ENCODE measurements around the gene RAD52.
"Not testable (repeated sequence)": the region's sequence is repeated elsewhere in the genome, so short reads cannot be mapped to it uniquely, and the experiment has no call there.

The RAD52 gene

GRCh38 chr12:946631-947030 lies 2.9 kb downstream of the RAD52 start:
- Mint-ChIP-seq H3K9me3 (no peaks in the 10 kb centered on the region), H3K4me3 (peak overlapping the region; percentile 52), H3K4me1 (ENCODE audit: low read depth) (peaks cover 39% of the 10 kb centered on the region), H3K36me3 (ENCODE audit: low read depth) (peaks cover 16% of the 10 kb centered on the region), H3K27me3 (ENCODE audit: low read depth) (peaks cover 4% of the 10 kb centered on the region), H3K27ac (peak overlapping the region; percentile 57)

GRCh38 chr12:946212-946611 lies 3.3 kb downstream of the RAD52 start:
- peak overlapping the region; percentile 9 for H3K27ac Mint-ChIP-seq
- peaks cover 16% of the 10 kb centered on the region for H3K36me3 Mint-ChIP-seq (ENCODE audit: low read depth)
- H3K4me3 Mint-ChIP-seq: peak overlapping the region; percentile 52
- peaks cover under 1% of the 10 kb centered on the region for H3K27me3 Mint-ChIP-seq (ENCODE audit: low read depth)
- peaks cover 35% of the 10 kb centered on the region for H3K4me1 Mint-ChIP-seq (ENCODE audit: low read depth)
- no peaks in the 10 kb centered on the region for H3K9me3 Mint-ChIP-seq

- H3K36me3 Mint-ChIP-seq (ENCODE audit: low read depth): peaks cover 21% of the 10 kb centered on the region
- H3K27ac Mint-ChIP-seq: peak overlapping the region; percentile 63
- H3K9me3 Mint-ChIP-seq: no peaks in the 10 kb centered on the region
- H3K4me1 Mint-ChIP-seq (ENCODE audit: low read depth): peaks cover 34% of the 10 kb centered on the region
- peak overlapping the region; percentile 9 for H3K4me3 Mint-ChIP-seq
- H3K27me3 Mint-ChIP-seq (ENCODE audit: low read depth): no peaks in the 10 kb centered on the region
Observed at GRCh38 chr12:944211-944610, 5.3 kb downstream of the RAD52 start.

- H3K36me3 Mint-ChIP-seq (ENCODE audit: low read depth): peaks cover 23% of the 10 kb centered on the region
- H3K4me1 Mint-ChIP-seq (ENCODE audit: low read depth): peaks cover 27% of the 10 kb centered on the region
- no peaks in the 10 kb centered on the region for H3K27me3 Mint-ChIP-seq (ENCODE audit: low read depth)
- H3K27ac Mint-ChIP-seq: no peak overlapping the region
- H3K4me3 Mint-ChIP-seq: no peak overlapping the region
- no peaks in the 10 kb centered on the region for H3K9me3 Mint-ChIP-seq
Observed at GRCh38 chr12:943051-943450, 6.4 kb downstream of the RAD52 start.

GRCh38 chr12:938810-939209 lies 10.7 kb downstream of the RAD52 start:
- H3K36me3 Mint-ChIP-seq (ENCODE audit: low read depth): peaks cover 12% of the 10 kb centered on the region
- no peaks in the 10 kb centered on the region for H3K27me3 Mint-ChIP-seq (ENCODE audit: low read depth)
- peaks cover 4% of the 10 kb centered on the region for H3K4me1 Mint-ChIP-seq (ENCODE audit: low read depth)
- no peak overlapping the region for H3K4me3 Mint-ChIP-seq
- no peaks in the 10 kb centered on the region for H3K9me3 Mint-ChIP-seq
- no peak overlapping the region for H3K27ac Mint-ChIP-seq

DNA sequence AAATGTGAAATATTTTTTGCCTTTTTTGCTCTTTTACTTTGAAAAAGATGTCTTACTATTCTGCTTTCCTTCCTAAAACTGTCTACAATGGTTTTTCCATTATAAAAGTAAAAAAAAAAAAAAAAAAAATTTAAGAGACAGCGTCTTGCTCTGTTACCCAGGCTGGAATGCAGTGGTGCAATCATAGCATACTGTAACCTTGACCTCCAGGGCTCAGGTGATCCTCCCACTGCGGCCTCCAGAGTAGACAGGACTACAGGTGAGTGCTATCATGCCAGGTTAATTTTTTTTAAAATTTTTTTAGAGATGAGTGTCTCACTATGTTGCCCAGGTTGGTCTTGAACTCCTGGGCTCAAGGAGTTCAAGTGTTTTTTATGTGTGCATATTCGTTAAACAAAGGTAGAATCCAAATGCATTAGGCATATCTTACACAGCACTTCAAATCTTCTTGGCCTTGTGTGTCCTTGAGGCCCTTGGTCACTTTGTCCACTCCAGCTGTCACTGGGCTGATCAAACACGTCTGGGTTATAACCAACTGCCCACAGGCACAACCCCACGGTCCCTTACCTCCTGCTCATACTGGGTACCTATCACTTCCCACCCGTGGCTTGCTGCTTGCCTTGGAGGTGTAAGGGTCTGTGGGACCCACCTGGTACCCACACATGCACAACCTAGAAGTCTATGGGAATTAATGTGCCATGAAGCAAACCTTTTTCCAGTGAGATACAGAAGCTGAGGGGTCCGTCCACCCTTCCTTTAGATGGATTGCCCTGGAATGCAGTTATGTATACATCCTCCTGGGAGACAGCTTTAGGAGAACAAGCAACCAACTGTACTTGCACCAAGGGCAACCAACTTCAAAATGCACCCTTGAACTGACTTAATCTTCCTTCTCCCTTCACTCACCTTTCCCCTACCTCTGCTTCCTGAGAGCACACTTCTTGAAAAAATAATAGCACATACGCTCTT lies 12.8 kb downstream of the RAD52 start:
- Mint-ChIP-seq H3K27ac (no peak overlapping the region), H3K9me3 (no peaks in the 10 kb centered on the region), H3K36me3 (ENCODE audit: low read depth) (peaks cover 10% of the 10 kb centered on the region), H3K4me3 (no peak overlapping the region), H3K27me3 (ENCODE audit: low read depth) (no peaks in the 10 kb centered on the region), H3K4me1 (ENCODE audit: low read depth) (peaks cover 4% of the 10 kb centered on the region)

DNA sequence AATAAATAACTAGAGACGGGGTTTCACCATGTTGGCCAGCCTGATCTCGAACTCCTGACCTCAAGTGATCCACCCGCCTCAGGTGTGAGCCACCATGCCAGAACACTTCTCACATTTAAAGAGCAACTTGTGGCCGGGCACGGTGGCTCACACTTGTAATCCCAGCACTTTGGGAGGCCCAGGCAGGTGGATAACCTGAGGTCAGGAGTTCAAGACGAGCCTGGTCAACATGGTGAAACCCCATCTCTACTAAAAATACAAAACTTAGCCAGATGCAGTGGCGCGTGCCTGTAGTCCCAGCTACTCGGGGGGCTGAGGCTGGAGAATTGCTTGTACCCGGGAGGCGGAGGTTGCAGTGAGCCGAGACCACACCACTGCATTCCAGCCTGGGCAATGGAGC lies 13.6 kb downstream of the RAD52 start:
- H3K4me1 Mint-ChIP-seq (ENCODE audit: low read depth); H3K27ac Mint-ChIP-seq; H3K4me3 Mint-ChIP-seq; H3K9me3 Mint-ChIP-seq; H3K27me3 Mint-ChIP-seq (ENCODE audit: low read depth): not testable (repeated sequence)
- H3K36me3 Mint-ChIP-seq (ENCODE audit: low read depth): peaks cover 14% of the 10 kb centered on the region

GRCh38 chr12:931591-931990 lies 17.9 kb downstream of the RAD52 start:
- Mint-ChIP-seq H3K9me3 (no peaks in the 10 kb centered on the region), H3K27me3 (ENCODE audit: low read depth) (no peaks in the 10 kb centered on the region), H3K4me3 (no peak overlapping the region), H3K27ac (no peak overlapping the region), H3K36me3 (ENCODE audit: low read depth) (peaks cover 12% of the 10 kb centered on the region), H3K4me1 (ENCODE audit: low read depth) (peaks cover 1% of the 10 kb centered on the region)

GRCh38 chr12:931060-931459 lies 18.4 kb downstream of the RAD52 start:
- H3K36me3 Mint-ChIP-seq (ENCODE audit: low read depth): peaks cover 14% of the 10 kb centered on the region
- peaks cover 1% of the 10 kb centered on the region for H3K4me1 Mint-ChIP-seq (ENCODE audit: low read depth)
- no peak overlapping the region for H3K4me3 Mint-ChIP-seq
- no peak overlapping the region for H3K27ac Mint-ChIP-seq
- no peaks in the 10 kb centered on the region for H3K27me3 Mint-ChIP-seq (ENCODE audit: low read depth)
- no peaks in the 10 kb centered on the region for H3K9me3 Mint-ChIP-seq

GRCh38 chr12:926641-927040 lies 22.9 kb downstream of the RAD52 start:
- H3K4me1 Mint-ChIP-seq (ENCODE audit: low read depth): no peaks in the 10 kb centered on the region
- H3K27me3 Mint-ChIP-seq (ENCODE audit: low read depth): no peaks in the 10 kb centered on the region
- H3K9me3 Mint-ChIP-seq: no peaks in the 10 kb centered on the region
- no peak overlapping the region for H3K4me3 Mint-ChIP-seq
- H3K36me3 Mint-ChIP-seq (ENCODE audit: low read depth): peaks cover 20% of the 10 kb centered on the region
- no peak overlapping the region for H3K27ac Mint-ChIP-seq

GRCh38 chr12:922285-922684 lies 27.2 kb downstream of the RAD52 start:
- no peaks in the 10 kb centered on the region for H3K9me3 Mint-ChIP-seq
- H3K27me3 Mint-ChIP-seq (ENCODE audit: low read depth): no peaks in the 10 kb centered on the region
- H3K27ac Mint-ChIP-seq: no peak overlapping the region
- no peaks in the 10 kb centered on the region for H3K4me1 Mint-ChIP-seq (ENCODE audit: low read depth)
- H3K4me3 Mint-ChIP-seq: no peak overlapping the region
- H3K36me3 Mint-ChIP-seq (ENCODE audit: low read depth): peaks cover 29% of the 10 kb centered on the region

- peaks cover 35% of the 10 kb centered on the region for H3K36me3 Mint-ChIP-seq (ENCODE audit: low read depth)
Observed at GRCh38 chr12:920676-921075, 28.8 kb downstream of the RAD52 start.

DNA sequence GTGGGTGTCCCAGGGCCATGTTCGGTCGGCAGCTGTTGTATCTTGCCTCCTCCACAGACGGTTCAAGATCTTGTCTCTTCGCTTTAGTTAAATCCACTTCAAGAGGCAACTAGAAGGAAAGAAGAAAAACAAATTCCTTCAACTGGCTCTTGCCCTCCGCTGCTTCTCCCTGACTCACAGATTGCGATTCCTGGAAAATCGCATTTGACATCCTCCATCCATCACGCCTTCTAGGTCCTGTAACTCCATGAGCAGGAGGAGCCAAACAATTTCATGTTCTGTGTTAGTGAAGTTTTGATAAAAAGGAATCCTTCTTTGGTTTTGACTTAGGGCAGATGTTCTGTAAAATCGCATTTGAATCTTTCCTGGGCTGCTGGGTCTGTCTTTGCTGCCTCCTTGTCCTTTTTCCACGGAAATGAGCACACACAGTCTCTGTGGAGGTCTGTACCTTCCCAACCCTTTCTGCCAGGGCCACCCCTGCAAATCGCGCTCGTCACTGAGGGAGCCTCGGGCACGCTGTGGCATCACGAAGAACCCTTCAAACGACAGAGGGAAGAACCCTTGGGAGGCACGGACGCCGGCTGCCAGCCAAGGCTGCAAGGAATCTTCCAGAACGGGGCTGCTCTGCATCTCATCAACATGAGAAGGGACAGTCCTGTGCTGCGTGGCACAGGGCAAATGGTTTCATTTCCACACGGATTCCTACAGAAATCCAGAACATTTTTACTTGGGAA lies 32.6 kb downstream of the RAD52 start:
- H3K36me3 Mint-ChIP-seq (ENCODE audit: low read depth): peaks cover 39% of the 10 kb centered on the region

More at GRCh38 chr12:920676-921075, 28.8 kb downstream of the RAD52 start:
- Mint-ChIP-seq H3K4me3 (no peak overlapping the region), H3K27ac (peak overlapping the region; percentile 3), H3K9me3 (no peaks in the 10 kb centered on the region), H3K27me3 (ENCODE audit: low read depth) (no peaks in the 10 kb centered on the region), H3K4me1 (ENCODE audit: low read depth) (peaks cover 5% of the 10 kb centered on the region)

GRCh38 chr12:916240-916639 lies 33.3 kb downstream of the RAD52 start:
- no peaks in the 10 kb centered on the region for H3K27me3 Mint-ChIP-seq (ENCODE audit: low read depth)
- H3K9me3 Mint-ChIP-seq: no peaks in the 10 kb centered on the region
- H3K36me3 Mint-ChIP-seq (ENCODE audit: low read depth): peaks cover 43% of the 10 kb centered on the region
- peak overlapping the region; percentile 75 for H3K4me3 Mint-ChIP-seq
- peaks cover 18% of the 10 kb centered on the region for H3K4me1 Mint-ChIP-seq (ENCODE audit: low read depth)
- H3K27ac Mint-ChIP-seq: peak overlapping the region; percentile 81

More for the DNA sequence above, 32.6 kb downstream of the RAD52 start:
- Mint-ChIP-seq H3K27me3 (ENCODE audit: low read depth) (no peaks in the 10 kb centered on the region), H3K4me1 (ENCODE audit: low read depth) (peaks cover 18% of the 10 kb centered on the region), H3K27ac (no peak overlapping the region), H3K9me3 (no peaks in the 10 kb centered on the region), H3K4me3 (no peak overlapping the region)

- Mint-ChIP-seq H3K9me3 (no peaks in the 10 kb centered on the region), H3K4me3 (no peak overlapping the region), H3K36me3 (ENCODE audit: low read depth) (peaks cover 42% of the 10 kb centered on the region), H3K27ac (peak overlapping the region; percentile 68), H3K27me3 (ENCODE audit: low read depth) (no peaks in the 10 kb centered on the region), H3K4me1 (ENCODE audit: low read depth) (peaks cover 18% of the 10 kb centered on the region)
Observed at GRCh38 chr12:915090-915489, 34.4 kb downstream of the RAD52 start.

Measured in T-helper 1 cell treated with Interleukin-12 subunit alpha and Interleukin-12 subunit beta and Interleukin-4 antibody, amounts not matched to agents 30 μg/mL and 1 μg/mL, for 36 hours (primary cell).